Nephron (organoid): ENCODE results near the gene LIPG.

Experiments
- H3K27ac Mint-ChIP-seq, 3 experiments: 2 replicates each; pipeline ENCODE4 v1.8.0; 2020; ENCODE audit warnings: mixed read lengths in 3 of 3, mild to moderate bottlenecking in 2 of 3, moderate library complexity in 1 of 3
- H3K27me3 Mint-ChIP-seq: 2 replicates; pipeline ENCODE4 v1.8.0; 2021; ENCODE audit warnings: low read depth, mild to moderate bottlenecking, moderate library complexity, mixed read lengths
- H3K36me3 Mint-ChIP-seq: 2 replicates; pipeline ENCODE4 v1.8.0; 2020; ENCODE audit warnings: low read depth, mixed read lengths
- H3K4me1 Mint-ChIP-seq: 2 replicates; pipeline ENCODE4 v1.8.0; 2020; ENCODE audit warnings: mixed read lengths
- H3K4me3 Mint-ChIP-seq, 3 experiments: 2 replicates each; pipeline ENCODE4 v1.8.0; 2020; ENCODE audit warnings: mild to moderate bottlenecking in 3 of 3, mixed read lengths in 3 of 3, moderate library complexity in 2 of 3
- H3K9me3 Mint-ChIP-seq: 2 replicates; pipeline ENCODE4 v1.8.0; 2020; ENCODE audit warnings: mixed read lengths
- CTCF ChIP-seq, 3 experiments: fragments of 200-600 bp; sonication (generic); IDR thresholded peaks; one replicate each; pipeline ENCODE4 v1.5.0; 2021; ENCODE audit warnings: antibody characterized with exemption in 3 of 3; ENCODE audit not compliant: unreplicated experiment in 3 of 3

LIPG gene

GRCh38 chr18:49608366-49609255 lies 46.8 kb downstream of the LIPG start:
- H3K27me3 Mint-ChIP-seq: peaks cover 14% of the 10 kb centered on the region
- no peak for TF ChIP-seq CTCF (IDR thresholded peaks at IDR 0.05; ENCODE audit: unreplicated experiment in 3 of 3)
- peaks cover 3% of the 10 kb centered on the region for H3K36me3 Mint-ChIP-seq
- H3K9me3 Mint-ChIP-seq: peaks cover 12% of the 10 kb centered on the region
- H3K27ac Mint-ChIP-seq: peak overlapping the region; percentile 35 to 60 (median 57)
- H3K4me1 Mint-ChIP-seq: peaks cover 26% of the 10 kb centered on the region
- H3K4me3 Mint-ChIP-seq: no peak overlapping the region

GRCh38 chr18:49609256-49610021 lies 47.6 kb downstream of the LIPG start:
- peaks cover 32% of the 10 kb centered on the region for H3K4me1 Mint-ChIP-seq
- H3K4me3 Mint-ChIP-seq: no peak overlapping the region
- peaks cover 10% of the 10 kb centered on the region for H3K9me3 Mint-ChIP-seq
- H3K27ac Mint-ChIP-seq: peak overlapping the region in 1 of 3 experiments; percentile 57
- peaks cover 3% of the 10 kb centered on the region for H3K36me3 Mint-ChIP-seq
- H3K27me3 Mint-ChIP-seq: peaks cover 20% of the 10 kb centered on the region
- TF ChIP-seq CTCF (IDR thresholded peaks at IDR 0.05; ENCODE audit: unreplicated experiment in 3 of 3): no peak

GRCh38 chr18:49610022-49610445 lies 48.2 kb downstream of the LIPG start:
- no peak for TF ChIP-seq CTCF (IDR thresholded peaks at IDR 0.05; ENCODE audit: unreplicated experiment in 3 of 3)
- Mint-ChIP-seq H3K27ac (peak overlapping the region in 1 of 3 experiments; percentile 20), H3K4me3 (no peak overlapping the region), H3K9me3 (peaks cover 7% of the 10 kb centered on the region), H3K4me1 (peaks cover 32% of the 10 kb centered on the region), H3K27me3 (peaks cover 20% of the 10 kb centered on the region), H3K36me3 (no peaks in the 10 kb centered on the region)

GRCh38 chr18:49611316-49611715 lies 49.5 kb downstream of the LIPG start:
- Mint-ChIP-seq H3K27me3 (peaks cover 23% of the 10 kb centered on the region), H3K4me3 (no peak overlapping the region), H3K9me3 (no peaks in the 10 kb centered on the region), H3K4me1 (peaks cover 32% of the 10 kb centered on the region), H3K27ac (no peak overlapping the region), H3K36me3 (no peaks in the 10 kb centered on the region)
- TF ChIP-seq CTCF (IDR thresholded peaks at IDR 0.05; ENCODE audit: unreplicated experiment in 3 of 3): no peak

GRCh38 chr18:49612515-49613033 lies 50.7 kb downstream of the LIPG start:
- no peak for TF ChIP-seq CTCF (IDR thresholded peaks at IDR 0.05; ENCODE audit: unreplicated experiment in 3 of 3)
- no peak overlapping the region for H3K4me3 Mint-ChIP-seq
- H3K27me3 Mint-ChIP-seq: peaks cover 23% of the 10 kb centered on the region
- H3K36me3 Mint-ChIP-seq: no peaks in the 10 kb centered on the region
- H3K9me3 Mint-ChIP-seq: no peaks in the 10 kb centered on the region
- H3K4me1 Mint-ChIP-seq: peaks cover 31% of the 10 kb centered on the region
- peak overlapping the region; percentile 84 to 99 (median 90) for H3K27ac Mint-ChIP-seq
